NCI-H1417 treated with DMSO at 0.1 percent for 48 hours (cell line): ENCODE measurements around the gene URB1.
"Not testable (repeated sequence)": the region's sequence is repeated elsewhere in the genome, so short reads cannot be mapped to it uniquely, and the experiment has no call there.

Source experiments
- DNase-seq: peaks from one replicate; lab custom pipeline; 2025; lab: John Stamatoyannopoulos, UW

The URB1 gene

GRCh38 chr21:32370998-32371766, 21.6 kb downstream of the URB1 start:
- DNase-seq = no peak

GRCh38 chr21:32368961-32369360, 23.9 kb downstream of the URB1 start:
- DNase-seq = not testable (repeated sequence)

DNA sequence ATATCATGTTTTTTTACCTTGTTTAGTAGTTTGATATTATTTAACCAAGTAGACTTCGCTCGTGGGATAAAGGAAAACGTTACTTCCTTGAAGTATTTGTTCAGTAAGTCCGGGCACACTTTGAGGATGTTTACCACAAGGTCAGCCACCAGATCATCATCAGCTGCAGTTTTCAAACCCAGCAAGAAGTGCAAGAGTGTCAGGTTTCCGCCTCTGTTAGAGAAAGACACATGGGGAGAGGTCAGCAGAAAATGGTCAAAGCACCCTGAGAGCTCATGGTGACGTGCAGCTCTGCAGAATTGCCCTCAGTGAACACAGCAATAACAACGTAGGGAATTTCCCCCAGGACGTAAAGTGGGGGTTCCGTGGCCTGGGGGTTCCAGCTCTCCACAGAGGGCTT, 24.4 kb downstream of the URB1 start:
- no peak for DNase-seq

- DNase-seq = no peak
Observed at GRCh38 chr21:32367158-32367557, 25.7 kb downstream of the URB1 start.

- no peak for DNase-seq
Observed at GRCh38 chr21:32366191-32366590, 26.6 kb downstream of the URB1 start.

GRCh38 chr21:32364796-32365195, 28.0 kb downstream of the URB1 start:
- no peak for DNase-seq

DNA sequence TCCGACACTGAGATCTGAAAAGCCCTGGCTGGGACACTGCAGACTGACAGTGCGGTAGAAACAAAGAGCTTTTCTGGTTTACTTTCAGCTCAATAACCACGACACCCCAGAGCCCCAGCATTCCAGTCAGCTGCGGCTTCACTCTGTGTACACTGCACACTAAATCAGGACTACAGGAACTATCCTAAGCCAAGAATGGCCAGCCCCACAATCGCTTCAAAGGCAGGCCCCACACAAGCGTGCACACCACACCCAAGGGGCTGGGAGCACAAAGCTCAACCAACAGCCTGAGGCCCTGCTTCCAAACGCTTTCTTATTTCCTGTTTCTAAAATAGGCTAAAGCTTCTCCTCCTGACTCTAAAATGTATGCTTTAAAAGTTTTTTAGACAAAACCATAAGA, 28.4 kb downstream of the URB1 start:
- no peak for DNase-seq

DNA sequence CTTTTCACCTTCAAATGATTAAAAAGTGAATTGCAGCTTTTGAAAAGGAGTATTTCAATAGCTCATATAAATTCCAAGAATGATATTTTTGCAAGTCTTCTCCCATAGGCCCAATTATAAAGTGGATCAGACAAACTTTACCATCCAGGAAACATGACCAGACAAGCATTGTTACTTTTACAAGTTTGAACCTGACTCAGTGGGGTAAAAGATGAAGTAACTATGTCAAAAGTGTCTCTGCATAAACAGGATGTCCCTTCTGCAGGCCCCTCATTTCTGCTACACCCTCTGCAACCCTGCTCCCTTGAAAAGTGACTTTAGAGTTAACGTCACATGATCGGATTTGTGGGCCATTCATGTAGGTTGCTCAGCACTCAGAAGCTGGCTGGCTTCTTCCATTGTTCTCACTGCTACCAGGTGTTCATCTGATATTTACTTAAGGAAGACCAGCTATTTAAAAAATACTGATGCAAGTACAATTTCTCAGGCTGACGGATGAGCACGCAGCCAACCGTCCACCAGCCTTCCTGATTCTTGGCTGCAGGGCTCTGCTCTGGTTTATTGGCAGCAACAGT, 32.3 kb downstream of the URB1 start:
- peak; percentile 7 for DNase-seq

- no peak for DNase-seq
Observed at GRCh38 chr21:32359719-32360260, 33.0 kb downstream of the URB1 start.

GRCh38 chr21:32356874-32357395, 35.9 kb downstream of the URB1 start:
- no peak for DNase-seq

DNA sequence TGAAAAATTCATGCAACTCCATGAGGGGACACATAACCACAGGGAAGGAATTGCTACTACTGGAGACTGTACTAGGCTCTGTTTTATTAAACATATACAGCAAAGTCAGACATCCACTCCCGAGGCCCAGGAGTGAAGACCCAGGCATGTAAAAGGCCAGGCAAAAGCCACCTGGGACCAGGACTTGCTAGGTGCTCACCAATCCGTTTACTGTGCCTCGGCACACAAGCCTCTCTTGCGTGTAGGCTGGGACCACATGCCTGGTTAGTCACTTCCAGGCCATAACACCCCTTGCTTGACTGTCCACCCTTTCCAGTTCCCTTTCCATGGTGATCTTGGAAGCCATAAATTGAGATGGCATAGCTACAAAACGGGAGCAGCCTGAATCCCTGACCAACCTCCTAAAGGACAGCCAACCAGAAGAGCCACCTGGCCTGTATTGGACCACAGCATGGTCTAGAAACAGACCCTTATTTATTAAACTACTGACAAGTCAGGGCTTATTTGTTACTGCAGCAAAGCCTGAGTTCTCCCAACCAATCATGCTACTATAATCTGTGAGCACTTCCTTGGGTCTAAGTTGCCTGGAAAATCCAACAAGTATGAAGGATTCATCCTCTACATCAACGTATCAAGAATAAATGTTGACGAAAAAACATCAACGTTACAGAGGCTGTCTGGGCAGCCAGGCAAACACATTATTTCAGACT, 39.7 kb downstream of the URB1 start:
- no peak for DNase-seq

DNA sequence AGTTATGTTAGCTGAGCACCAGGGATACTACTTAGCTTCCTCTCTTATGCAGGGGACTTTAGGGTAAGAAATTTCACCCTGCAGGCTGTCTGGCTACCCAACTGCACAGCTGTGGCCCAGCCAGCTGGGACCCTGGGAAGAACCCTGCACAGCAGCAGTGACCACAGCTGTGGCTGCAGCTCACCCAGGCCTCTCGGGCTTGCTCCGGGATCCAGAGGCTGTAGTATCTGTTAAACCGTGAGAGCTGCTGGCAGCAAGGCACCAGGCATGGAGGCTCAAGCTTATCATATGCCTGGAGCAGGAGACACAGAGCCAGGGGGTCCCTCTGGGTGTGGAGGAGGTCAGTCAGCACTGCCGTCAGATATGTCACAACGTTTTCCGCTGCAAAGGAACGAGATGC, 40.3 kb downstream of the URB1 start:
- no peak for DNase-seq

- DNase-seq = no peak
Observed at GRCh38 chr21:32351428-32351827, 41.4 kb downstream of the URB1 start.

GRCh38 chr21:32350981-32351380, 41.8 kb downstream of the URB1 start:
- DNase-seq = no peak

DNA sequence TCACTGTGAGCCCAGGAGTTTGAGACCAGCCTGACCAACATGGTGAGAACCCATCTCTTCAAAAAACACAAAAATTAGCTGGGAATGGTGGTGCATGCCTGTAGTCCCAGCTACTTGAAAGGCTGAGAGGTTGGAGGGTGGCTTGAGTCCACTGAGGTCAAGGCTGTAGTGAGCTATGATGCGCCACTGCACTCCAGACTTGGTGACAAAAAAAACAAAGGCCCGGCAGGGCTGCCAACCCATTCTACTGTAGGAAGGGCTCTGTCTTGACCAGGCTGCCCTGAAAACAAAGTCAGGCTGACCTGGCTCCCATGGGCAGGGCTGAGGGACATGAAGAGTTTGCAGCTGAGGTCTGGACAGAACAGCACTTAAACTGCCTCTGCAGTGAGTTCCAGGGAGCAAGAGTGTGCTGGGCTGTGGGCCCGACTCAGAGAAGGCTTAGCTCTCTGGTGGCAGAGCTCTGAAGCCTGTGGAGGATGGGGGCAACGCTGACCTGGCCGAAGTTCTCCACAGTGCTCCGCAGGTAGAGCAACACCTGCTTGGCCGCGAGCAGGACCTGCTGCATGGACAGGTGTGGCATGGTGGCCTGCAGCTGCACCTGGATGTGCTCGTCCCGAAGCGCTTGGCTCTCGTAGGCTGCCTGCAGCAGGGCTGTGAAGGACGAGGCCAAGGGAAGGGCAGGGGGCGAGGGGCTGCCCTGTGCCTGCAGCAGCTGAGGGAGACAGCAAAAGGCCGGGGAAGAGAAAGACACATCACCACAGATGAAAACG, 42.4 kb downstream of the URB1 start:
- no peak for DNase-seq

DNA sequence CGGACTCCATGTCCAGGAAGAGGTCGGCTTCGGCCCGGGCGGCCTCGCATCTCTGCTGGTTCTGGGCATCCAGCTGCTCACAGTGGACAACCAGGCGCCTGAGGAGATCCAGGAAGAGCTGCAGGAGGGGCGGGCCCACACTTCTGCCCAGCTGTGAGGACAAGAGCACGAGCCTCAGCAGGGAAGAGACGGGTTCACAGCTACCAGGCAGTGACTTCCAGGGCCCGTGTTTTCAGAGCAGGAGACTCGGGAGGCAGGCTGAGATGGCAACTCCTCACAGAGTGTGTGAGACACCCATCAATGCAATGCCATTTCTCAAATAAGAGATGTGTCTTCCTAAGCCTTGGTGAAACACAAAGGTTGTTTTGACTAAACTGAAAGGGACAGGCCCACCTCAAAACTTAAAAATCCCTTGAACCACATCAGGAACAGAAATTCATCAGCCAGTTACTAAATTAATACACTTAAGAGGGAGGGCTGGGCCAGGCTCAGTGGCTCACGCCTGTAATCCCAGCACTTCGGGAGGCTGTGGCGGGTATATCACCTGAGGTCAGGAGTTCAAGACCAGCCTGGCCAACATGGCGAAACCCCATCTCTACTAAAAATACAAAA, 43.4 kb downstream of the URB1 start:
- no peak for DNase-seq

DNA sequence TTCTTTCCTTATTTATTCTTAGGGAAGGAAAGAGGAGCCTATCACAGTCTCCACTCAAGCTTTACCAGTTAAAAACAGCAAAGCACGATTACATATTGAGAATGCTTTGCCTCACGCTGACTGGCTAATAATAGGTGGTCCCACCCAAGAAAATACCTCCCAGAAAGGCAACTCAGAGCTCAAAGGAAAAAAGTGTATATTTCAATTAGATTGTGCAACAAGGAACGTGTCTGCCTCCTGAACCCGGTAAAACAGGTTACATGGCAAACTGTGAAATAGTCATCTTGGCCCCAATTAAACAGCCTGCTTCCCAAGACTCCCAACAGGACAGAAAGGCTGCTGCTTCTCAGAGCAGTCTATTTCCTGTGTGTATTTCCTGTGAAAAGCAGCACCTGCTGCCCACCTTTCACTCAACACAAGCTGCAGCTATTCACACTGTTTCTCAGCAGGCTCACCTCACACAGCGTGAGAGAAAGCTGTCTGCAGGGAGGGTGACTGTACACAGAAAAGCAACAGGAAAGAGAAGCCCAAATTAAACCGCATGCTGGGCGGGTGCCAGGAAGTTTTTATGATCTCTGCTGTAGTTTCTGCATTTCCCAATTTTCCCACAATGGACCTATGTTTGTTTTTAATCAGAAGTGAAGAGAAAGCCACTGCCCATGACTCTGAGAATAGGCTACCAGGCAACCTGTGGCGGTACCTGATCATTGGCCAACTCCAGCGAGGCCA, 44.0 kb downstream of the URB1 start:
- no peak for DNase-seq

- no peak for DNase-seq
Observed at GRCh38 chr21:32347977-32348376, 44.8 kb downstream of the URB1 start.

GRCh38 chr21:32347351-32347750, 45.5 kb downstream of the URB1 start:
- DNase-seq = no peak

DNA sequence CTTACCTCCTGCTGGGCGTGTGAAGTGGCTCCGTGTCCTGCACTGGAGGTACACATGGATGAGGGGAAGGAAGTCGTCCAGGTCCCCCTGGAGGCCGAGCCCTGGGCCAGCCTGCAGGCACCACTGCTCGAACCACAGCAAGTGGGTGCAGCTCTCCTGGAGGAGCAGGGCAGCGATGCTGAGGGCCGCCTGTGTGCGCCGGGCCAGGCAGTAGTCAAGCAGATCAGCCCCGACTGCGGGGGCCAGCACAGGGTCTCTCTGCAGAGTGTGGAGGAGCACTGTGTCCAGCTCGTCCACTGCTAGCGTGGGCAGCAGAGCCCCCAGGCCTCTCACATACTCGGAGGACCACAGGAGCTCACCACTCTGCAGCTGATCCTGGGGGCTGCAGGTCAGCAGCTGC, 45.9 kb downstream of the URB1 start:
- no peak for DNase-seq
